ENCODE data around the gene RAD17.

DNA sequence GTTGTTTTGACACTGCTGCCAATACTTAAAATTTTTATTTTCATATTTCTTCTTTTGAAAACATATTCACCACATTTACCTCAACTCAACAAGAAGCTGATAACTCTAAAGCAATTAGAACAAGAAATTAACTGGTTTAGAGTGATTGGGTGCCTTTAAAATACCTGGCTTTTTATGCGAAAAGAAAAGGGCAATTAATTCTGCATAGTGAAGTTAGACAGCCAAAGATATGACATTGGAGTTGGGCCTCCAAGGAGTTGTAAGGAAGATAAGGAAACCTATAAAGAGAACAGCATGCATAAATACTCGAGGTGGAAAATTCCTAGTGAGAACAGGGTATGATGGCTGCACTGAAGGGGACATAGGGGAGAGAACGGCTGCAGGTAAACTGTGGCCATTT is 9.9 kb upstream of the RAD17 start:
- TF ChIP-seq ZNF114 (CRISPR knock-in tag; IDR thresholded peaks at IDR 0.05) (no peak), CTCF (conservative IDR thresholded peaks at IDR 0.05; ENCODE audit: low read depth in 2 of 2) (no peak), EZH2 (IDR thresholded peaks at IDR 0.05; ENCODE audit: low read depth, unreplicated experiment) (no peak), ETS1 (IDR thresholded peaks at IDR 0.05) (no peak), POLR2AphosphoS5 (IDR thresholded peaks at IDR 0.05; ENCODE audit: low read depth) (no peak)
- TF ChIP-seq, protein P1, sequence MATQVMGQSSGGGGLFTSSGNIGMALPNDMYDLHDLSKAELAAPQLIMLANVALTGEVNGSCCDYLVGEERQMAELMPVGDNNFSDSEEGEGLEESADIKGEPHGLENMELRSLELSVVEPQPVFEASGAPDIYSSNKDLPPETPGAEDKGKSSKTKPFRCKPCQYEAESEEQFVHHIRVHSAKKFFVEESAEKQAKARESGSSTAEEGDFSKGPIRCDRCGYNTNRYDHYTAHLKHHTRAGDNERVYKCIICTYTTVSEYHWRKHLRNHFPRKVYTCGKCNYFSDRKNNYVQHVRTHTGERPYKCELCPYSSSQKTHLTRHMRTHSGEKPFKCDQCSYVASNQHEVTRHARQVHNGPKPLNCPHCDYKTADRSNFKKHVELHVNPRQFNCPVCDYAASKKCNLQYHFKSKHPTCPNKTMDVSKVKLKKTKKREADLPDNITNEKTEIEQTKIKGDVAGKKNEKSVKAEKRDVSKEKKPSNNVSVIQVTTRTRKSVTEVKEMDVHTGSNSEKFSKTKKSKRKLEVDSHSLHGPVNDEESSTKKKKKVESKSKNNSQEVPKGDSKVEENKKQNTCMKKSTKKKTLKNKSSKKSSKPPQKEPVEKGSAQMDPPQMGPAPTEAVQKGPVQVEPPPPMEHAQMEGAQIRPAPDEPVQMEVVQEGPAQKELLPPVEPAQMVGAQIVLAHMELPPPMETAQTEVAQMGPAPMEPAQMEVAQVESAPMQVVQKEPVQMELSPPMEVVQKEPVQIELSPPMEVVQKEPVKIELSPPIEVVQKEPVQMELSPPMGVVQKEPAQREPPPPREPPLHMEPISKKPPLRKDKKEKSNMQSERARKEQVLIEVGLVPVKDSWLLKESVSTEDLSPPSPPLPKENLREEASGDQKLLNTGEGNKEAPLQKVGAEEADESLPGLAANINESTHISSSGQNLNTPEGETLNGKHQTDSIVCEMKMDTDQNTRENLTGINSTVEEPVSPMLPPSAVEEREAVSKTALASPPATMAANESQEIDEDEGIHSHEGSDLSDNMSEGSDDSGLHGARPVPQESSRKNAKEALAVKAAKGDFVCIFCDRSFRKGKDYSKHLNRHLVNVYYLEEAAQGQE (IDR thresholded peaks at IDR 0.05; ENCODE audit: unreplicated experiment): no peak
